Lung (tissue), 12 donors: ENCODE data around the gene HIPK2. TPM values are rescaled to one million over a fixed set of nuclear protein-coding genes. Genes with fewer than 3 reads are reported as not detected.
"Not testable (repeated sequence)": the region's sequence is repeated elsewhere in the genome, so short reads cannot be mapped to it uniquely, and the experiment has no call there.

Experiments used
- ATAC-seq: fragments of 200-7000 bp; cut with Tn5 transposase; one replicate; pipeline ENCODE4 v1.9.1; 2020; ENCODE audit warnings: moderate number of reproducible peaks; ENCODE audit not compliant: insufficient read depth, low FRiP score
- DNase-seq, 3 donors: peaks; one replicate each; pipeline ENCODE4 v3.0.0-alpha.2; 2013 to 2017
- H3K27ac ChIP-seq, 2 donors: one replicate each; pipeline ENCODE4 v1.5.1; 2013; ENCODE audit warnings: mild to moderate bottlenecking in 2 of 2, moderate library complexity in 2 of 2, control low read depth in 1 of 2, inconsistent platforms in 1 of 2, low read depth in 1 of 2, low read length in 1 of 2
- H3K27me3 ChIP-seq, 3 donors: one replicate each; pipeline ENCODE4 v1.5.1; 2013; ENCODE audit warnings: low read length in 2 of 3; ENCODE audit not compliant: control insufficient read depth in 3 of 3, insufficient read depth in 3 of 3
- H3K36me3 ChIP-seq, 4 donors: one replicate each; pipeline ENCODE4 v1.5.1; 2013; ENCODE audit warnings: low read length in 4 of 4, mild to moderate bottlenecking in 1 of 4, moderate library complexity in 1 of 4; ENCODE audit not compliant: control insufficient read depth in 4 of 4, insufficient read depth in 4 of 4
- H3K4me1 ChIP-seq, 5 donors: one replicate each; pipeline ENCODE4 v1.5.1; 2013; ENCODE audit warnings: low read length in 5 of 5, mild to moderate bottlenecking in 2 of 5, moderate library complexity in 1 of 5; ENCODE audit not compliant: control insufficient read depth in 5 of 5, insufficient read depth in 5 of 5
- H3K4me3 ChIP-seq: one replicate; pipeline ENCODE4 v1.5.1; 2013; ENCODE audit warnings: mild to moderate bottlenecking, control low read depth, moderate library complexity
- H3K9ac ChIP-seq, 2 donors: one replicate each; pipeline ENCODE4 v1.5.1; 2013; ENCODE audit warnings: low read length in 2 of 2, control low read depth in 1 of 2; ENCODE audit not compliant: insufficient read depth in 1 of 2
- H3K9me3 ChIP-seq, 4 donors: one replicate each; pipeline ENCODE4 v1.5.1; 2013; ENCODE audit warnings: low read length in 3 of 4, mild to moderate bottlenecking in 1 of 4, moderate library complexity in 1 of 4; ENCODE audit not compliant: control insufficient read depth in 4 of 4, insufficient read depth in 3 of 4
- WGBS, 2 donors: extraction: QIAGEN DNeasy Blood & Tissue Kit; methylation state at CpG; one replicate each; pipeline ENCODE4 v1.1.7; 2013; 5-methylcytosine and 5-hydroxymethylcytosine counted together
- polyA plus RNA-seq, 2 donors: library from polyadenylated mRNA; stranded (reverse); fragments of 200-250 nt; gene quantifications; one replicate each; pipeline ENCODE4 v1.2.1, GENCODE V29; 2013
- total RNA-seq, 2 donors: library from RNA; depleted of rRNA in 1 of 2; stranded (reverse); fragments of >200 nt in 1 of 2; gene quantifications; one replicate each; pipeline ENCODE4 v1.2.1, GENCODE V29; 2014 to 2021
- TF ChIP-seq, protein P1 (sequence below): IDR thresholded peaks from 2 replicates; pipeline ENCODE4 v1.5.1; 2012; ENCODE audit warnings: mild to moderate bottlenecking; ENCODE audit errors: control extremely low read depth, extremely low read depth
- donor health status: control.
- donor health status: control.
- donor health status: Bipolar disorder and iron deficiency.
- donor health status: healthy.
- donor health status: DM: yes; HTN: yes; CAD: no.

Gene HIPK2
- total and polyA plus RNA-seq, 4 donors, result 8.7 to 65.1 (median 18.3) TPM

- peaks cover 0 to 2% (median 0%) of the 10 kb centered on the region in 3 donors for H3K27me3 ChIP-seq
- 80 to 84% methylated on average over 8 of the region's 8 CpGs for WGBS, 2 donors
- no peak overlapping the region for H3K9ac ChIP-seq
- H3K27ac ChIP-seq, result no peak overlapping the region
- TF ChIP-seq, protein P1, sequence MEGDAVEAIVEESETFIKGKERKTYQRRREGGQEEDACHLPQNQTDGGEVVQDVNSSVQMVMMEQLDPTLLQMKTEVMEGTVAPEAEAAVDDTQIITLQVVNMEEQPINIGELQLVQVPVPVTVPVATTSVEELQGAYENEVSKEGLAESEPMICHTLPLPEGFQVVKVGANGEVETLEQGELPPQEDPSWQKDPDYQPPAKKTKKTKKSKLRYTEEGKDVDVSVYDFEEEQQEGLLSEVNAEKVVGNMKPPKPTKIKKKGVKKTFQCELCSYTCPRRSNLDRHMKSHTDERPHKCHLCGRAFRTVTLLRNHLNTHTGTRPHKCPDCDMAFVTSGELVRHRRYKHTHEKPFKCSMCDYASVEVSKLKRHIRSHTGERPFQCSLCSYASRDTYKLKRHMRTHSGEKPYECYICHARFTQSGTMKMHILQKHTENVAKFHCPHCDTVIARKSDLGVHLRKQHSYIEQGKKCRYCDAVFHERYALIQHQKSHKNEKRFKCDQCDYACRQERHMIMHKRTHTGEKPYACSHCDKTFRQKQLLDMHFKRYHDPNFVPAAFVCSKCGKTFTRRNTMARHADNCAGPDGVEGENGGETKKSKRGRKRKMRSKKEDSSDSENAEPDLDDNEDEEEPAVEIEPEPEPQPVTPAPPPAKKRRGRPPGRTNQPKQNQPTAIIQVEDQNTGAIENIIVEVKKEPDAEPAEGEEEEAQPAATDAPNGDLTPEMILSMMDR, result no peak
- H3K4me1 ChIP-seq, result peaks cover 0 to 5% (median 0%) of the 10 kb centered on the region in 5 donors
- H3K4me3 ChIP-seq, result no peak overlapping the region
- H3K36me3 ChIP-seq, result no peaks in the 10 kb centered on the region
- DNase-seq (no peak), ATAC-seq (no peak)
- peaks cover 0 to 2% (median 0%) of the 10 kb centered on the region in 4 donors for H3K9me3 ChIP-seq
Measured at GRCh38 chr7:139557857-139558581, 219.8 kb downstream of the HIPK2 start.

GRCh38 chr7:139553991-139554700 is 223.7 kb downstream of the HIPK2 start:
- H3K36me3 ChIP-seq, H3K27ac ChIP-seq, H3K4me3 ChIP-seq, H3K9me3 ChIP-seq, ATAC-seq, H3K9ac ChIP-seq, H3K4me1 ChIP-seq, DNase-seq, H3K27me3 ChIP-seq: not testable (repeated sequence)
- WGBS, 2 donors, result 93% methylated on average over 8 of the region's 8 CpGs

DNA sequence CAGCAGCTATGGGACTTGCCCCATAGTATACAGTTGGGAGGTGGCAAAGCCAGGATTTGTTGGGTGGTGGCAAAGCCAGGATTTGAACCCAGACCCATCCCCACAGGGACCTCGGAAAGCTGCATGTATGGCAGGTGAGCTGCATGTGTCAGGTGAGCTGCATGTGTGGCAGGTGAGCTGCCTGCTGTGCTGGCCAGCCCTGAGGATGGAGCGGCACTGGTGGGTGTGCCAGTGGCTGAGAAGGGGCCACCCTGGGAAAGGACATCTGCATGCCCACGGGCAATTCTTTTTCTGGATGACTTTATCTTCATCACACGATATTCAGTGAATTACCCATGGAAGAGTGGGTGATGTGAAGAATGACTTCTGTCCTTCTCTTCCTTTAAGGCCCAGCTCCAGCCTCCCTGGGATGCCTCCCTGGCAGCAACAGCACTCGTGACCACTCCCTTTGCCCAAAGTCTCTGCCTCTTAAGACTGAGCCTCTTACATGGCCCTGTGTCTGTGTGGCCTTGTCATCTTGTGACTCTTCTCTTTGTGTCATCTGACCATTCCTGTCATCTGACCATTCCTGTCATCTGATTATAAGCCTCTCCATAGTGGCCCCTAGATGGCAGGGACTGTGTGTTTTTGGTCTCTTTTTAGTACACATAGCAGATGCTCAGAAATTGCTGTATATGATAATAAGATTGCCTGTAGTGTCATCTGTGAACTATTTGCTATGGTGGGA is 229.3 kb downstream of the HIPK2 start:
- Histone ChIP-seq H3K9ac (no peak overlapping the region), H3K27me3 (no peaks in the 10 kb centered on the region), H3K4me3 (no peak overlapping the region), H3K9me3 (no peaks in the 10 kb centered on the region), H3K27ac (no peak overlapping the region), H3K4me1 (no peaks in the 10 kb centered on the region), H3K36me3 (no peaks in the 10 kb centered on the region)
- TF ChIP-seq, protein P1, result no peak
- ATAC-seq (no peak), DNase-seq (no peak)
- 89 to 92% methylated on average over 5 of the region's 5 CpGs for WGBS, 2 donors

DNA sequence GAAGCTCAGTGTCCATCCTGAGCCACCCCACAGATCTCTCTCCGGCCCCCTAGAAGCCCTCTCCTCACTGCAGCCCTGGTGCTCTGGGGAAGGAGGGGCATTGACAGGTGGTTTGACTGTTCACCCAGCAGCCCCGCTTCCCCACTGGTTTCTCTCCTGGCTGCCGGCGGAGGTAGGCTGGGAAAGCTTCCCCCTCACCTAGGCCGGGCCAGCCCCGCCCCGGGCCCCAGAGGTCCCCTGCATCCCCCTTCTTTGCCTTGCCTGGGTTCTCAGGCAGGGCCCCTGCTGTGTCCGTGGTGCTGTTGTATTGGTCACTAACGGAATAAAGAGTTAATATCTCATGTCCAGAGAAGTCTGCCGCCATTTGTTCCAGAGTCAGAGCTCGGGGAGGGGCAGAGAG is 233.2 kb downstream of the HIPK2 start:
- Histone ChIP-seq H3K27ac (no peak overlapping the region), H3K36me3 (no peaks in the 10 kb centered on the region), H3K27me3 (no peaks in the 10 kb centered on the region), H3K4me3 (no peak overlapping the region), H3K9ac (no peak overlapping the region), H3K4me1 (peaks cover 0 to 4% (median 1%) of the 10 kb centered on the region in 5 donors), H3K9me3 (no peaks in the 10 kb centered on the region)
- no peak for DNase-seq
- TF ChIP-seq, protein P1, result no peak
- no peak for ATAC-seq
- WGBS, 2 donors, result 88 to 90% methylated on average over 11 of the region's 11 CpGs
